ENCODE data around the gene PTGDR2.

DNA sequence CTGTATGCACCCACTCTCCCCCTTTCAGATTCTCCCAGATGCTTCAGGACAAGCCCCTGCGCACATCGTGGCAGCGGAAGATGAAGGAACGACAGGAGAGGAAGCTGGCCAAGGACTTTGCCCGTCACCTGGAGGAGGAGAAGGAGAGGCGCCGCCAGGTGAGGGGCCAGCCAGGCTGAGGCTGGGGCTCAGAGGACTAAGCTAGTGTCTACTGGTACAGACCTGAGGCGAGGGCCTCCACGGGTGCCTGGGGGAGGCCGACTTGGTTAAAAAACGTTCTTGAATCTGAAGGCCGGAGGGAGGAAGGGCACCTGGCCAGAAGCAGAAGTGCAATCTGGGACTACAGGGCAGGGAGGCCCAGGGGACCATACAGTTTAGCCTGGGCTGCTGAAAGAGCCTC lies 7.9 kb downstream of the PTGDR2 start:
- TF ChIP-seq, protein P1, sequence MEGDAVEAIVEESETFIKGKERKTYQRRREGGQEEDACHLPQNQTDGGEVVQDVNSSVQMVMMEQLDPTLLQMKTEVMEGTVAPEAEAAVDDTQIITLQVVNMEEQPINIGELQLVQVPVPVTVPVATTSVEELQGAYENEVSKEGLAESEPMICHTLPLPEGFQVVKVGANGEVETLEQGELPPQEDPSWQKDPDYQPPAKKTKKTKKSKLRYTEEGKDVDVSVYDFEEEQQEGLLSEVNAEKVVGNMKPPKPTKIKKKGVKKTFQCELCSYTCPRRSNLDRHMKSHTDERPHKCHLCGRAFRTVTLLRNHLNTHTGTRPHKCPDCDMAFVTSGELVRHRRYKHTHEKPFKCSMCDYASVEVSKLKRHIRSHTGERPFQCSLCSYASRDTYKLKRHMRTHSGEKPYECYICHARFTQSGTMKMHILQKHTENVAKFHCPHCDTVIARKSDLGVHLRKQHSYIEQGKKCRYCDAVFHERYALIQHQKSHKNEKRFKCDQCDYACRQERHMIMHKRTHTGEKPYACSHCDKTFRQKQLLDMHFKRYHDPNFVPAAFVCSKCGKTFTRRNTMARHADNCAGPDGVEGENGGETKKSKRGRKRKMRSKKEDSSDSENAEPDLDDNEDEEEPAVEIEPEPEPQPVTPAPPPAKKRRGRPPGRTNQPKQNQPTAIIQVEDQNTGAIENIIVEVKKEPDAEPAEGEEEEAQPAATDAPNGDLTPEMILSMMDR (IDR thresholded peaks at IDR 0.05) = no peak
- TF ChIP-seq POLR2A (IDR thresholded peaks at IDR 0.05) = no peak

All from esophagus squamous epithelium (tissue), 4 donors.